ENCODE measurements around the gene TIMM10B.
"Not testable (repeated sequence)": the region's sequence is repeated elsewhere in the genome, so short reads cannot be mapped to it uniquely, and the experiment has no call there.

The TIMM10B gene

DNA sequence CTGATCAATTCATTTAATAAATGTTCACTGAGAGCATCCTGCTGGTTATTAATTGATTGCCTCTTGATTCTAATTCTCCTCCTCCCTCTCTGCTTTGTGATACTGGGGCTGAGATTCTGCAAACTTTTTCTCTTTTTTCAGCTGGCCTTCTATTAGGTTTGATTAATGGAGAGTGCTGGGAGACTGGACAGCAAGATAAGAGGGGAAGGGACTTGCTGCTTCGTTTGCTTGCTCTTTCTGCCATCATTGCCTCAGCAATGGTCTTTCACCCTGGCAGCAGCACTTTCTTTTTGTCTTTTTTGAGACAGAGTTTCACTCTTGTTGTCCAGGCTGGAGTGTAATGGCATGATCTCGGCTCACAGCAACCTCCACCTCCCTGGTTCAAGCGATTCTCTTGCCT lies 22.9 kb downstream of the TIMM10B start:
- DNase-seq (ENCODE audit: low spot score) (no peak), FAIRE-seq (no peak)

DNA sequence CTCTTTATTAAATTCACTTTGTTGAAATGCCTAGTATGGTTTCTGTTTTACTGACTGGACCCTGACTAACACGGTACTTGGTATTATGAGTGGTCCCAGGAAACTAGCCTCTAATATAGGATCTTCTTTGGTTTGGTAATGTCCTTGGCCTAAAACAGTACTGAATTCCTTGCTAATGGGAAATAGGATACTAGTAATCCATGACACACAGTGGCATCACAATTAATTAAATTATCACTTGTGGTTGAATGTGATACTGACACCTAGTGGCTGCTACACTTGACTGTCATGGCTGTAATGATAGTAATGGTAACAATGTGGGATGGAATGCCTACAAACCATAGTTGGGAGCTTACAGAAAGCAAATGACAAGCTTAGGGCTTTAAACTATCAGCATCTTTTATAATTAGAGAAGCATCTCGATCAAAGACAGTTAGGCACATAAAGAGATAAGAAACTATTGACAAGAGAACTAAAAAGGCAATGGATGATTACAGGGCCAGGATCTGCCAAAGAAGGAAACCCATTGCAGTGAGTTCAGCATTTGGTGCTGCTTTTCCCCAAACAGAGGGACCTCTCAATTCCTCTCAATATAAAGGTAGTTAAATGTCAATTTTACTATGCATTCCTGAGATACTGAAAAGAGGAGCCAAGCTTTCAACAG lies 24.4 kb downstream of the TIMM10B start:
- FAIRE-seq: peak; percentile 35
- DNase-seq (ENCODE audit: low spot score): peak; percentile 7

DNA sequence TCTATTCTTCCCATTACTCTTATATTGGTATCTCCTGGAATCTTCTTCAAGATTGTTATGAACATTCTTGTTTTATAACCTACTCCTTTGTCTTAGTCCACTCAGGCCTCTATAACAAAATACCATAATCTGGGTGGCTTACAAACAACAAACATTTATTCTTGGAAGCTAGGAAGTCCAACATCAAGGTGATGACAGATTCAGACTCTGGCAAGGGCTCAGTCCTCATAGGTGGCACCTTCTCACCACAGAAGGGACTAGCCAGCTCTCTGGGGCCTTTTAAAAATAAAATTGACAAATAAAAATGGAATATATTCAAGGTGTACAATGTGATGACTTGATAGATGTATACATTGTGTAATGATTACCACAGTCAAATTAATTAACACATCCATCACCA lies 35.6 kb downstream of the TIMM10B start:
- FAIRE-seq (no peak), DNase-seq (ENCODE audit: low spot score) (no peak)

DNA sequence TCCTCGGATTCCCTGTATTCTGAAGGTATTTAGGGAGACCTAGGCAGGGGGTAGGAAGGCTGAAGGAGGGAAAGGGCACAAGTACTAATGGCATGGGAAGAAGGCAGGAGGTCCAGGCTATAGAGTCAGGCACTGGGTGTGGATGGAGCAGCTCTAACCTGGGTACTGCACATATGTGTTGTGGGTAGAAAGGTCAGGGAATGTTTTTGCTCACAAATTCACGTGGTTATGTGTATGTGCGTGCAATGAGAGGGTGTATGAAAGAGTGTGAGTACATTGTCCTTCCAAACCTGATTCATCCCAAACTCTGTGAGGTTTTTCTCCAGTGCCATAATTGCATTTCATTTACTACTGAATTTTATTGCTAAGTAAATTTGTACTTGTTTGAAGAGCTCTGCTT lies 39.0 kb downstream of the TIMM10B start:
- DNase-seq (ENCODE audit: low spot score) (no peak), FAIRE-seq (no peak)

DNA sequence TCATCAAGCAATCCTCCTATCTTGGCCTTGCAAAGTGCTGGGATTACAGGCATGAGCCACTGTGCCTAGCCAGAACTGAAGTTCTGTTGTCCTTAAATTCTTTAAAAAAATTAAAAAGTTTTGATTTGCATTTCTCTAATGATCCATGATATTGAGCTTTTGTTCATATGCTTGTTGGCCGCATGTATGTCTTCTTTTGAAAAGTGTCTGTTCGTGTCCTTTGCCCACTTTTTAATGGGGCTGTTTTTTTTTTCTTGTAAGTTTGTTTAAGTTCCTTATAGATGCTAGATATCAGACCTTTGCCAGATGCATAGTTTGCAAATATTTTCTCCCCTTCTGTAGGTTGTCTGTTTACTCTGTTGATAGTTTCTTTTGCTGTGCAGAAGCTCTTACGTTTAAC lies 40.6 kb downstream of the TIMM10B start:
- DNase-seq (ENCODE audit: low spot score); FAIRE-seq: not testable (repeated sequence)

DNA sequence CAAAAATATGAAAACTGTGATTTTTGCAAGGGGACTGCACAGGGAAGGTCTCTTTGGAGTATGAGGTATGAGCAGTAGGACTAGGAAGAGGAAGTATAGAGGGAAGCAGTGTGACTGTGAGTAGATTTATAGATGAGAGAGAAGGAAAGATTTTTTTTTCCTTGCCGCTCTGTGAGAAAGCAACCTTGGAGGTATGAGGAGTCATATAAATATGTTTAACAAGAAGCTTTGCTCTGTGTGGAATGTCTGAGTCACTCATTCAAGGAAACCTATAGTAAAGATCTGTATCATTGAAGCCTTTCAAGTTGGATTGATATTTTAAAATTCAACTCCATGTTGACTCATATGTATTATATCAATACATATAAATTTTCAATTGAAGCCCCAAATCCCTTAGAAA lies 42.0 kb downstream of the TIMM10B start:
- DNase-seq (ENCODE audit: low spot score): peak; percentile 12
- no peak for FAIRE-seq

DNA sequence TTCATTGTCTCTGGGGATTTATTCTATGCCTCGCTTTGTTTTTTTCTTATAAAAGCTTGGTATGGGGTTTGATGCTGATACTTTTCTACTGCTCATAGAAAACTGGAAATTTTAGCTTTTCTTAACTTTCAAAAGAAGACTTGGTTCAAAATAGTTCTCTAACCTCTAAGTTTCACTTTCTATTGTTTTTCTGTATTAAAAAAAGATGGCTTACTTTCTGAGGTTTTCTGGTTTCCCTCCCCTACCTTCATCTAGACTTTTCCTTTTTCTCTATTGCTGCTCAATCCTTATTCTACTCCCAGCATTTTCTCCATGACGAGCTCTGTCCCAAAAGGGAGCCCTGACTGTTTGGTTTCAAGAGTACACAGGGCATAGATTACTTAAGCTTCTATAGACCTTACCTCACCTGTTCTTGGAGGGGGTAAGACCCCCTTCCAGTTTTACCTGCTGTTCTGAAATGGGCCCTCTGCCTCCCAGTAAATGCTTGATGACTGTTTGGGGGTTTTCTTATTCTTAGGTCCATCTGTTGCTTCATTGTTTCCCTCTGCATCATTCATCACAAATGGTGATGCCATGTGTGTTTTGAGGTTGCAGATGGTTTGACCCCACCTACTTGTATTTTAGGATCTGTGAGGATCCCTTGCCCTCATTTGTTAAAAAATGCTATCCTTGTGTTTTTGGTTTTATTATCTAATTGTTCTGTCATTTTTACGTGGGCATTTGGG lies 45.3 kb downstream of the TIMM10B start:
- FAIRE-seq: no peak
- DNase-seq (ENCODE audit: low spot score): no peak

DNA sequence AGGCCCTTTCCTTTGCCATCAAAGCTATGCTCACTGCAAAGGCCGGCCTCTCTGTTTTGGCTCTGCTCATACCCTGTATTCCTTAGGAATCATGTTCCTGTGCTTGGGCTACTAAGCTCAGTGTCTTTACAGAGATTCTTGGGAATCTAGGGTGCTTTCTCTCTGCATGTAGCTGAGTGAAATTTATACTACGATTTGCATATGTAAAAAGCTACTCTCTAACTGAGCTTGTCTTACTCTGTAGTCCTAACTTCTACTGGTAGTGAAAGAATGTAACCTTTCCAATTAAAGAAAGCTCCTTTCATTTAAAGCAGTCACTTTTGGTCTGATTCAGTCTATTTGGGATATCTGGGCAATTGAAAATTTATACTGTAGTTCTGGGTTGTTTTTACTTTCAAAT lies 48.0 kb downstream of the TIMM10B start:
- DNase-seq (ENCODE audit: low spot score) (no peak), FAIRE-seq (no peak)

DNA sequence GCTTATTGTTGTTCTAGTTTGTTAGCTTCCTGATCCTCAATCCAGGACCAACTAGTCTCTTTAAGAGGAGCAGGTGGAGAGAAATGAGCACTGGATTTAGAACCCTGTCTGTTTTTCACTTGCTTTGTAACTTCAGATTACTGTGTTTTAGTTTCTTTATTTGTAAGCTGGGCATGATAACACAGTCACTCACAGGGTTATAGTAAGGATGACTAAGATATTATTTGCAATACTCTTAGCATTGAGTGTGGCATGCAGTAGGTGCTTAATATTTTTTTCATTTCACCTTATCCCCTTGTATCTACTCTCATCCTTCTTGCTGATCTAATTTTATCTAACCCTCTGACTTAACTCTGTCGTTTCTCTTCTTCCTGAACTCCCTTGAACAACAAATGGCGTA lies 49.5 kb downstream of the TIMM10B start:
- no peak for DNase-seq (ENCODE audit: low spot score)
- FAIRE-seq: no peak

DNA sequence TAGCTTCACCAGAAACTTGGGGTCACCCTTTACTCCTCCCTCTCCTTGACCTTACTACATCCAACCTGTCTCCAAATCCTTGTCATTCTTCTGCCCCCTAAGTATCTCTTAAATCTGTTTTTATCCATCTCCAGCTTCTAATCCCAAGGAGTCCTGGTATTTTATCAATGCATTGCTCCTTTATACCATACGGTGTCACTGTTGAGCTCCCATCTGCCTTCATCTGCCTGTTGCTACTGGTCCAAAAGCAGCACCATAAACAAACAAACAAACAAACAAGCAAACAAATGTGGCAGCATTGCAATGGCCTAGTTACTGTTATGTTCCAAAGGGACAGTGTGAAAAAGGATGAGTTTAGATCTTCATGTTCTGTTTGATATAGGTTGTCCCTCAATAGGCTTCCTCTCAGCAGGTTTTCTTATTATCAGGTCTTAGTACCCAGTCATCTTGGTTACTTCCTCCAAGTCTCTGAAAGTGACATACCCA lies 50.0 kb downstream of the TIMM10B start:
- FAIRE-seq: peak; percentile 34
- DNase-seq (ENCODE audit: low spot score): peak; percentile 27

All from RCC 7860 (cell line).